WI38 (cell line): ENCODE results near the gene HCN2.

Experiments used
- H3K4me3 ChIP-seq: 2 replicates; pipeline ENCODE4 v1.5.1; 2011; ENCODE audit warnings: low read depth, mild to moderate bottlenecking, control low read depth, low read length
- TF ChIP-seq, protein P1 (sequence below): IDR thresholded peaks from 2 replicates; pipeline ENCODE4 v1.5.1; 2012; ENCODE audit warnings: low read depth, mild to moderate bottlenecking, control low read depth, low read length

HCN2 gene

DNA sequence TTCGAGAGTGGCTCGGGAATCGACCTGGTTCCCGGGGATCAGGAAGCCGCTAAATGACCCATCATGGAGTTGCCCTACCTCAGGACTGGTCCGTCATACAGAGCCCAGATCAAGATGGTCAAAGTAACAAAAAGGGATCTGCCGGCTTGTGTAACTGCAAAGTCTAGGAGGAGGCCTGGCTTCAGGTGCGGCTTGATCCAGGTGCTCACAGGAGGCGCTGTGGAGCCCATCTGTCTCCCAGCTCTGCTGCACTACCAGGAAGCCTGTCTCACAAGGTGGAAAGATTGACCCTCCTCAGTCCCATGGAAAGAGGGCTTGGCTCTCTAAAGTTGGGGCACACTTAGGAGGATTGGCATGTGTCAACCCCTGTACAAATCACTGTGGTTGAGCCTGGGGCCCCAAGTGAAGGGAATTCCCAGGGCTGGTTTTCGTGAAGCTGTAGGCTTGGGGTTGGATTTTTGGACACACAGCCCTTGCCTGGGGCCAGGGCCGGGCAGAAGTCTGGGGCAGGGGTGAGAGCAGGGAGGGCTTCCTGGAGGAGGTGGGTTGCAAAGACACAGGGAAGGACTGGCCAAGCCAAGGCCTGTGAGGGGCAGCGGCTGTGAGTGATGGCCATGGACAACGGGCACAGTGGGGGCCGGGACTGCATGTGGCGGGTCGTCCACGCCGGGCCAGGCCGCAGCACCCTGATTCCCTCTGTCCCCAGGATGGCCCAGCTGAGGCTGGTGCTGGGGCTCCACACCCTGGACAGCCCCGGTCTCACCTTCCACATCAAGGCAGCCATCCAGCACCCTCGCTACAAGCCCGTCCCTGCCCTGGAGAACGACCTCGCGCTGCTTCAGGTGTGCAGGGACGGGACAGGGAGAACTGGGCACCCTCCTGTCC, 41.6 kb upstream of the HCN2 start:
- TF ChIP-seq, protein P1, sequence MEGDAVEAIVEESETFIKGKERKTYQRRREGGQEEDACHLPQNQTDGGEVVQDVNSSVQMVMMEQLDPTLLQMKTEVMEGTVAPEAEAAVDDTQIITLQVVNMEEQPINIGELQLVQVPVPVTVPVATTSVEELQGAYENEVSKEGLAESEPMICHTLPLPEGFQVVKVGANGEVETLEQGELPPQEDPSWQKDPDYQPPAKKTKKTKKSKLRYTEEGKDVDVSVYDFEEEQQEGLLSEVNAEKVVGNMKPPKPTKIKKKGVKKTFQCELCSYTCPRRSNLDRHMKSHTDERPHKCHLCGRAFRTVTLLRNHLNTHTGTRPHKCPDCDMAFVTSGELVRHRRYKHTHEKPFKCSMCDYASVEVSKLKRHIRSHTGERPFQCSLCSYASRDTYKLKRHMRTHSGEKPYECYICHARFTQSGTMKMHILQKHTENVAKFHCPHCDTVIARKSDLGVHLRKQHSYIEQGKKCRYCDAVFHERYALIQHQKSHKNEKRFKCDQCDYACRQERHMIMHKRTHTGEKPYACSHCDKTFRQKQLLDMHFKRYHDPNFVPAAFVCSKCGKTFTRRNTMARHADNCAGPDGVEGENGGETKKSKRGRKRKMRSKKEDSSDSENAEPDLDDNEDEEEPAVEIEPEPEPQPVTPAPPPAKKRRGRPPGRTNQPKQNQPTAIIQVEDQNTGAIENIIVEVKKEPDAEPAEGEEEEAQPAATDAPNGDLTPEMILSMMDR, result no peak
- no peak overlapping the region for H3K4me3 ChIP-seq

DNA sequence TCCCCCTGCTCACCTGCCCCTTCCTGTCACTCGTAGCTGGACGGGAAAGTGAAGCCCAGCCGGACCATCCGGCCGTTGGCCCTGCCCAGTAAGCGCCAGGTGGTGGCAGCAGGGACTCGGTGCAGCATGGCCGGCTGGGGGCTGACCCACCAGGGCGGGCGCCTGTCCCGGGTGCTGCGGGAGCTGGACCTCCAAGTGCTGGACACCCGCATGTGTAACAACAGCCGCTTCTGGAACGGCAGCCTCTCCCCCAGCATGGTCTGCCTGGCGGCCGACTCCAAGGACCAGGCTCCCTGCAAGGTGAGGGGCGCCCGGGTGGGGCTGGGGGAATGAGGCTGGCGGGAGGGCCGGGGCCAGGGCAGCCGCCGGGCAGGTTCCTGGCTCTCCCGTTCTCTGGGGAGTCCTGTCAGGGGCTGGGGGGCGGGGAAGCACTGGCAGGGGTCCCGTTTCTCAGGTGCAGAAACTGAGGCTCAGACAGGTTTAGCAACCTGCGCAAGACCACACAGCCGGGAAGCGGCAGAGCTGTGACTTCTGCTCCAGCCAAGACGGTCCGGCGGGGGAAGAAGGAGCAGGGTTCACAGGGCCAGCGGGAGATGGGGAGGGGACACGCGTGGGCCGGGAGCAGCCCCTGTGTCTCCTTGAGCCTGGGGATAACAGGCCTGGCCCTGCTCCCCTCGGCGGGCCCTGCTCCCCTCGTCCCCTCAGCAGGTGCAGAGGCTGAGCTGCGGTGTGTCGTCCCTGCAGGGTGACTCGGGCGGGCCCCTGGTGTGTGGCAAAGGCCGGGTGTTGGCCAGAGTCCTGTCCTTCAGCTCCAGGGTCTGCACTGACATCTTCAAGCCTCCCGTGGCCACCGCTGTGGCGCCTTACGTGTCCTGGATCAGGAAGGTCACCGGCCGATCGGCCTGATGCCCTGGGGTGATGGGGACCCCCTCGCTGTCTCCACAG, 40.5 kb upstream of the HCN2 start:
- TF ChIP-seq, protein P1, result no peak
- no peak overlapping the region for H3K4me3 ChIP-seq

GRCh38 chr19:554817-555216, 34.9 kb upstream of the HCN2 start:
- H3K4me3 ChIP-seq, result no peak overlapping the region
- TF ChIP-seq, protein P1, result no peak

DNA sequence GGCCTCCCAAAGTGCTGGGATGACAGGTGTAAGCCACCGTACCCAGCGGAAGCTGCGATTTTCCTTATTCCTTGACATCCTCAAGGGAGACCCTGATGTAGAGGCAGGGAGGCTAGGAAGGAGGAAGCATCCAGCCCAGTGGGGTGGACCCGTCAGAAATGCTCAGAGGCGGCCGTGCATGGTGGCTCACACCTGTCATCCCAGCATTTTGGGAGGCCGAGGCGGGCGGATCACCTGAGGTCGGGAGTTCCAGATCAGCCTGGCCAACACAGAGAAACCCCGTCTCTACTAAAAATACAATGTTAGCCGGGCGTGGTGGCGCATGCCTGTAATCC, 34.2 kb upstream of the HCN2 start:
- TF ChIP-seq, protein P1, result no peak
- no peak overlapping the region for H3K4me3 ChIP-seq

DNA sequence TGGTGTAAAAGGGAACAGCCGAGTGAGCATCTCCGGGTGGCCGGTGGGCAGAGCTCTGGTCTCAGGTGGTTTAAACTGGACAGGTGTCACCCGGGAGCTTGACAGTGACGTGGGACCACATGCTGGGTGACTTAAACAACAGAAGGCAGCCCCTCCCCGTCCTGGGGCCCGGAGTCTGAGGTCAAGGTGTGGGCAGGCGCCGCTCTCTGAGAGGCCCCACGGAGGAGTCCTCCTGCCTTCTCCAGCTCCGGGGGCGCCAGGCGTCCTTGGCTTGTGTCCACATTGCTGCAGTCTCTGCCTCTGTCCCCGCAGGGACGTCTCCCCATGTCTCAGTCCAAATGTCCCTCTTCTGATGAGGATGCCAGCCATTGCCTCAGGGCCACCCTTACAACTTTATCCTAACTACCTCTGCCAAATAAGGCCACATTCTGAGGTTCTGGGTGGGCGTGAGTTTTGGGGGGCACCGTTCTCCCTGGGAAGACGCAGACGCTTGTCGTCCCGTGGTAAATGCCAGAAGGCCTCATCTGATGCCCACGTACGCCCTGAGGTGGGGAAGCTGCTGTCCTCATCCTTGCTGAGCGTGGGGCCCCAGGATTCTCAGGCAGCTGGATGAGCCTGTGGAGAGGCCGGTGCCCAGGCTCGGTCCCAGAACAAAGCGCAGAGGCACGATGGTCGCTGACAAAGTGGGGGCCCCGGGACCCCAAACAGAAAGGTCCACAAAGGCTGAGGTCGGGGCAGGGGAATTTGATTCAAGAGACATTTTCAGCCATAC, 32.9 kb upstream of the HCN2 start:
- TF ChIP-seq, protein P1, result no peak
- H3K4me3 ChIP-seq, result no peak overlapping the region

GRCh38 chr19:558770-559439, 30.8 kb upstream of the HCN2 start:
- TF ChIP-seq, protein P1, result no peak
- no peak overlapping the region for H3K4me3 ChIP-seq
